Measurements from ENCODE around the gene DUT.
A peak's percentile ranks its signal among the peaks of the same experiment; 100 is the strongest.

DUT gene

GRCh38 chr15:48333540-48333939 is 2.3 kb downstream of the DUT start:
- no peak for TF ChIP-seq CTCF (IDR thresholded peaks at IDR 0.05; ENCODE audit: borderline replicate concordance, control extremely low read depth, extremely low read depth, insufficient read depth, missing control alignments)
- in situ Hi-C loops (cut with MboI; ENCODE audit: low sequenced_read_pairs, unreplicated experiment) = no loop called here
- DNase-seq (ENCODE audit: low spot score) = no peak

- DNase-seq (ENCODE audit: low spot score) = no peak
- in situ Hi-C loops (cut with MboI; ENCODE audit: low sequenced_read_pairs, unreplicated experiment) = no loop called here
- TF ChIP-seq CTCF (IDR thresholded peaks at IDR 0.05; ENCODE audit: borderline replicate concordance, control extremely low read depth, extremely low read depth, insufficient read depth, missing control alignments) = no peak
Measured at GRCh38 chr15:48334260-48334659, 3.0 kb downstream of the DUT start.

GRCh38 chr15:48336940-48337339 is 5.7 kb downstream of the DUT start:
- peak; percentile 12 for TF ChIP-seq CTCF (IDR thresholded peaks at IDR 0.05; ENCODE audit: borderline replicate concordance, control extremely low read depth, extremely low read depth, insufficient read depth, missing control alignments)
- in situ Hi-C loops (cut with MboI; ENCODE audit: low sequenced_read_pairs, unreplicated experiment) = no loop called here
- no peak for DNase-seq (ENCODE audit: low spot score)

GRCh38 chr15:48337607-48338006 is 6.4 kb downstream of the DUT start:
- TF ChIP-seq CTCF (IDR thresholded peaks at IDR 0.05; ENCODE audit: borderline replicate concordance, control extremely low read depth, extremely low read depth, insufficient read depth, missing control alignments) = no peak
- no peak for DNase-seq (ENCODE audit: low spot score)
- in situ Hi-C loops (cut with MboI; ENCODE audit: low sequenced_read_pairs, unreplicated experiment) = no loop called here

- DNase-seq (ENCODE audit: low spot score) = no peak
- in situ Hi-C loops (cut with MboI; ENCODE audit: low sequenced_read_pairs, unreplicated experiment) = no loop called here
- TF ChIP-seq CTCF (IDR thresholded peaks at IDR 0.05; ENCODE audit: borderline replicate concordance, control extremely low read depth, extremely low read depth, insufficient read depth, missing control alignments) = no peak
Measured at GRCh38 chr15:48340111-48340510, 8.9 kb downstream of the DUT start.

GRCh38 chr15:48343865-48344264 is 12.6 kb downstream of the DUT start:
- in situ Hi-C loops (cut with MboI; ENCODE audit: low sequenced_read_pairs, unreplicated experiment) = no loop called here
- no peak for TF ChIP-seq CTCF (IDR thresholded peaks at IDR 0.05; ENCODE audit: borderline replicate concordance, control extremely low read depth, extremely low read depth, insufficient read depth, missing control alignments)
- DNase-seq (ENCODE audit: low spot score) = no peak

- no peak for DNase-seq (ENCODE audit: low spot score)
- in situ Hi-C loops (cut with MboI; ENCODE audit: low sequenced_read_pairs, unreplicated experiment) = no loop called here
- no peak for TF ChIP-seq CTCF (IDR thresholded peaks at IDR 0.05; ENCODE audit: borderline replicate concordance, control extremely low read depth, extremely low read depth, insufficient read depth, missing control alignments)
Measured at GRCh38 chr15:48345516-48345915, 14.3 kb downstream of the DUT start.
